Panc1 (cell line): ENCODE measurements around the gene CAPZA1.

Experiments used
- TCF7L2 ChIP-seq: IDR thresholded peaks from 2 replicates; pipeline ENCODE4 v1.6.1; 2011; ENCODE audit warnings: mild to moderate bottlenecking, low read depth, low read length, inconsistent platforms
- TF ChIP-seq, protein P1 (sequence below): fragments of 450-650 bp; IDR thresholded peaks from 2 replicates; pipeline ENCODE4 v1.5.1; 2017; ENCODE audit warnings: mild to moderate bottlenecking
- TF ChIP-seq, protein P2 (sequence below), 2 experiments: IDR thresholded peaks; 2 replicates each; pipeline ENCODE4 v1.6.1; 2011 to 2012; ENCODE audit warnings: low read depth in 2 of 2, control low read depth in 1 of 2, low read length in 1 of 2, mild to moderate bottlenecking in 1 of 2, moderate library complexity in 1 of 2; ENCODE audit not compliant: insufficient read depth in 1 of 2

DNA sequence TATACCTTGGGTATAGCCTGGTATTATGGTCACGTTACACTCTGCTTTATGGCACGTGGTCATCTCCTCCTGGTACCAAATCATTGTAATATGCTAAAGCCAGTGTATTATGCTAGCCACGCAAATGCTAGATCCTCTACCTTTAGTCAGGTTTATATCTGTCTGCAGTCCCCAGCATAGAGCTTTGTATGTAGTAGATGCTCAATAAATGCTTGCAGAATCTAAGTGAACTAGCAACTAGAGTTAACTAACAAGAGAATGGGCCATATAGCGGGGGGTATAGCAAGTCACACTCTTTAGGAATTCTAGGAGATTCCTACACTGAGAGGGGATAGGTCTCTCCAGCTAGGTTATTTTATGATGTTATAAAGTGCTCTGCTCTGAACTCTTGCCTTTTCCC, 57.9 kb downstream of the CAPZA1 start:
- TF ChIP-seq, protein P1, sequence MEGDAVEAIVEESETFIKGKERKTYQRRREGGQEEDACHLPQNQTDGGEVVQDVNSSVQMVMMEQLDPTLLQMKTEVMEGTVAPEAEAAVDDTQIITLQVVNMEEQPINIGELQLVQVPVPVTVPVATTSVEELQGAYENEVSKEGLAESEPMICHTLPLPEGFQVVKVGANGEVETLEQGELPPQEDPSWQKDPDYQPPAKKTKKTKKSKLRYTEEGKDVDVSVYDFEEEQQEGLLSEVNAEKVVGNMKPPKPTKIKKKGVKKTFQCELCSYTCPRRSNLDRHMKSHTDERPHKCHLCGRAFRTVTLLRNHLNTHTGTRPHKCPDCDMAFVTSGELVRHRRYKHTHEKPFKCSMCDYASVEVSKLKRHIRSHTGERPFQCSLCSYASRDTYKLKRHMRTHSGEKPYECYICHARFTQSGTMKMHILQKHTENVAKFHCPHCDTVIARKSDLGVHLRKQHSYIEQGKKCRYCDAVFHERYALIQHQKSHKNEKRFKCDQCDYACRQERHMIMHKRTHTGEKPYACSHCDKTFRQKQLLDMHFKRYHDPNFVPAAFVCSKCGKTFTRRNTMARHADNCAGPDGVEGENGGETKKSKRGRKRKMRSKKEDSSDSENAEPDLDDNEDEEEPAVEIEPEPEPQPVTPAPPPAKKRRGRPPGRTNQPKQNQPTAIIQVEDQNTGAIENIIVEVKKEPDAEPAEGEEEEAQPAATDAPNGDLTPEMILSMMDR, result no peak
- TF ChIP-seq, protein P2, sequence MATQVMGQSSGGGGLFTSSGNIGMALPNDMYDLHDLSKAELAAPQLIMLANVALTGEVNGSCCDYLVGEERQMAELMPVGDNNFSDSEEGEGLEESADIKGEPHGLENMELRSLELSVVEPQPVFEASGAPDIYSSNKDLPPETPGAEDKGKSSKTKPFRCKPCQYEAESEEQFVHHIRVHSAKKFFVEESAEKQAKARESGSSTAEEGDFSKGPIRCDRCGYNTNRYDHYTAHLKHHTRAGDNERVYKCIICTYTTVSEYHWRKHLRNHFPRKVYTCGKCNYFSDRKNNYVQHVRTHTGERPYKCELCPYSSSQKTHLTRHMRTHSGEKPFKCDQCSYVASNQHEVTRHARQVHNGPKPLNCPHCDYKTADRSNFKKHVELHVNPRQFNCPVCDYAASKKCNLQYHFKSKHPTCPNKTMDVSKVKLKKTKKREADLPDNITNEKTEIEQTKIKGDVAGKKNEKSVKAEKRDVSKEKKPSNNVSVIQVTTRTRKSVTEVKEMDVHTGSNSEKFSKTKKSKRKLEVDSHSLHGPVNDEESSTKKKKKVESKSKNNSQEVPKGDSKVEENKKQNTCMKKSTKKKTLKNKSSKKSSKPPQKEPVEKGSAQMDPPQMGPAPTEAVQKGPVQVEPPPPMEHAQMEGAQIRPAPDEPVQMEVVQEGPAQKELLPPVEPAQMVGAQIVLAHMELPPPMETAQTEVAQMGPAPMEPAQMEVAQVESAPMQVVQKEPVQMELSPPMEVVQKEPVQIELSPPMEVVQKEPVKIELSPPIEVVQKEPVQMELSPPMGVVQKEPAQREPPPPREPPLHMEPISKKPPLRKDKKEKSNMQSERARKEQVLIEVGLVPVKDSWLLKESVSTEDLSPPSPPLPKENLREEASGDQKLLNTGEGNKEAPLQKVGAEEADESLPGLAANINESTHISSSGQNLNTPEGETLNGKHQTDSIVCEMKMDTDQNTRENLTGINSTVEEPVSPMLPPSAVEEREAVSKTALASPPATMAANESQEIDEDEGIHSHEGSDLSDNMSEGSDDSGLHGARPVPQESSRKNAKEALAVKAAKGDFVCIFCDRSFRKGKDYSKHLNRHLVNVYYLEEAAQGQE (IDR thresholded peaks at IDR 0.05; ENCODE audit: insufficient read depth in 1 of 2, low read depth in 2 of 2, low read length in 1 of 2), result no peak
- TF ChIP-seq TCF7L2, result no peak
